GM18858 (cell line): Measurements from ENCODE around the gene DCTN2.
A peak's percentile ranks its signal among the peaks of the same experiment; 100 is the strongest.

Experiments
- ATAC-seq: cut with Tn5 transposase; IDR thresholded peaks from one replicate; pipeline ENCODE4 v1.9.1; 2021; ENCODE audit not compliant: unreplicated experiment

The DCTN2 gene

DNA sequence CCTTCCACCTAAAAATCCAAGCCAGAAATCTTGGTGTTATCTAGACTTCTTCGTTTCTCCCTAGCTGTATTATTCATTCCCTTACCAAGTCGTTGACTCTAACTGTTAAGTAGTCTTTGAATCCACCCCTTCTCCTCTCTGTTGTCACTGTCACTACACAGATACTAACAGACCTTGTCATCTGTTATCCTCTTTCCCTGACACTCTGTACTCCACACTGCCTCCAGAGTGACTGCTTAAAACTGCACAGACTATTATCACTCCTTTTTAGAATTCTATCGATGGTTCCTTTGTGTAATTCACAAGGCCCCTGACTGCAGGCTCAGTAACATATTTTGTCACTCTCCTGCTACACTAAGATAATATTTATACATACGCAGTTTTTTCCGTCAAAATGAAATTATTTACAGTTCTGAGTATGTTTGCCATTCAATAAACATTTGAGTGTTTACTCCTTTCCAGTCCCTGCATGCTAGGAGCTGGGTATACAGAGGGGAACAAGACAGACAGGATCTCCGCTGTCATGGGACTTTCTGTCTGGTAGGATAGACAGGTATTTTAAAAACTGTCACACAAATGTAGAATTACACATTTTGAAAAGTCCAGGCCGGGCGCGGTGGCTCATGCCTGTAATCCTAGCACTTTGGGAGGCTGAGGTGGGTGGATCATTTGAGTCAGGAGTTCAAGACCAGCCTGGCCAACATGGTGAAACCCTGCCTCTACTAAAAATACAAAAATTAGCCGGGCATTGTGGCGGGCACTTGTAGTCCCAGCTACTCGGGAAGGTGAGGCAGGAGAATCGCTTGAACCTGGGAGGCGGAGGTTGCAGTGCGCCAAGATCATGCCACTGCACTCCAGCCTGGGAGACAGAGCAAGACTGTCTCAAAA lies 55.4 kb downstream of the DCTN2 start:
- no peak for ATAC-seq

GRCh38 chr12:57490126-57490525 lies 56.9 kb downstream of the DCTN2 start:
- no peak for ATAC-seq

- no peak for ATAC-seq
Observed at GRCh38 chr12:57489157-57489641, 57.8 kb downstream of the DCTN2 start.

- ATAC-seq: no peak
Observed at GRCh38 chr12:57488402-57489156, 58.4 kb downstream of the DCTN2 start.

GRCh38 chr12:57487597-57488401 lies 59.2 kb downstream of the DCTN2 start, which contains the start of gene MARS1:
Gene MARS1 (plus strand): TSS chr12:57488068. CDS start chr12:57488091, 23 bp downstream.
- peak; percentile 98 for ATAC-seq

GRCh38 chr12:57487055-57487596 lies 59.9 kb downstream of the DCTN2 start:
- no peak for ATAC-seq

DNA sequence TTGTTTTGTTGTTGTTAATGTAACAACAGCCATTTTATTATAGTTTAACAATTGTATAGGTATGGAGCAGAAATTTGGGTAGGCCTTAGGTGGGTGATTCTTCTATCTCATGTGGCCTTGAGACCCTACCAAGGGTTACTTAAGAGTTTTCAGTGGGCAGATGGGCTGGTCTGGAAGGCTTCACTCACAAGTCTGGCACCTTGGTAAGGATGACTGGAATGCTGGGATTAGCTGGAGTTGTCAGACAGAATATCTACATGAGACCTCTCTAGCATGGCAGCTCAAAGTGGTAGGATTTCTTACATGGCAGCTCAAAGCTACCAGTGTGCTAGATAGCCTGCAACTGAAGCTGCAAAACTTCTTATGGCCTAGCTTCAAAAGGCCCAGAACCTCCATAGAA lies 61.3 kb downstream of the DCTN2 start:
- no peak for ATAC-seq

DNA sequence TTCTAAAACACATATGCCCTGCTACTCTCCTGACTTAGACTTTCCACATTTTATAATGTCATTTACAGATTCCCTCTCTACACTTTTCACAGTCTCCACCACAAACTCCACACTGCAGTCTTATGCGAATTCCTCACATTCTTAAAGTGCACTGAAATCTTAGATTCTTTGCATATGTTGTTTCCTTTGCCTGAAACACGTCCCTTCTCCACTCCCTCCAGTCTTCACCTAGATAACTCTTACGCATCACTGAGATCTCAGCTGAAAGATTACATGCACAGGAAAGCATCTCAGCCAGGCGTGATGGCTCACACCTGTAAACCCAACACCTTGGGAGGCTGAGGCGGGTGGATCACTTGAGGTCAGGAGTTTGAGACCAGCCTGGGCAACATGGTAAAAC lies 63.5 kb downstream of the DCTN2 start:
- no peak for ATAC-seq

- ATAC-seq: no peak
Observed at GRCh38 chr12:57481671-57482070, 65.3 kb downstream of the DCTN2 start.
